Measurements from ENCODE around the gene SCG5. TPM values are rescaled to one million over a fixed set of nuclear protein-coding genes. Genes with fewer than 3 reads are reported as not detected.

The SCG5 gene
- total RNA-seq, 1 donor from 2014 or later, result 16.5 TPM

Other genes starting within 250 kb of the SCG5 start
- gene GOLGA8K, start 238.4 kb upstream of the SCG5 start, total RNA-seq, result 0.40 TPM
- 3.2 TPM for gene GOLGA8O, start 186.1 kb upstream of the SCG5 start, total RNA-seq
- 8.8 TPM for gene GOLGA8N, start 48.3 kb upstream of the SCG5 start, total RNA-seq
- 1.8 TPM for gene ARHGAP11A, start 26.2 kb upstream of the SCG5 start, total RNA-seq
- gene GREM1, start 76.3 kb downstream of the SCG5 start, total RNA-seq, result 2.2 TPM